Activated B cell treated with CpG ODN at 0.5 μM for 24 hours (primary cell): Measurements from ENCODE around the gene EGFL7. TPM values are rescaled to one million over a fixed set of nuclear protein-coding genes. Genes with fewer than 3 reads are reported as not detected.

Experiments
- ATAC-seq: fragments of 200-7000 bp; cut with Tn5 transposase; one replicate; pipeline ENCODE4 v1.10.0; 2021; ENCODE audit warnings: low read depth, mild to moderate bottlenecking, moderate library complexity
- CTCF ChIA-PET: fragments of 350-600 bp; sonication (Branson Sonifier 250); formaldehyde crosslinking; loops from one replicate; lab custom pipeline; 2021; ENCODE audit warnings: antibody characterized with exemption; lab: Charles Lee
- POLR2A ChIA-PET: fragments of 350-600 bp; sonication (Branson Sonifier 250); formaldehyde crosslinking; loops from one replicate; lab custom pipeline; 2021; ENCODE audit warnings: antibody characterized with exemption; lab: Charles Lee
- DNase-seq: peaks from one replicate; pipeline ENCODE4 v3.0.0; 2022
- H3K27ac Mint-ChIP-seq: one replicate; pipeline ENCODE4 v1.8.0; 2020; ENCODE audit warnings: mixed read lengths
- H3K27me3 Mint-ChIP-seq: one replicate; pipeline ENCODE4 v1.8.0; 2021; ENCODE audit warnings: mixed read lengths
- H3K36me3 Mint-ChIP-seq: one replicate; pipeline ENCODE4 v1.8.0; 2021; ENCODE audit warnings: low read depth, mixed read lengths
- H3K4me1 Mint-ChIP-seq: one replicate; pipeline ENCODE4 v1.8.0; 2021; ENCODE audit warnings: mixed read lengths
- H3K4me3 Mint-ChIP-seq: one replicate; pipeline ENCODE4 v1.8.0; 2020; ENCODE audit warnings: mild to moderate bottlenecking, mixed read lengths
- H3K9me3 Mint-ChIP-seq: one replicate; pipeline ENCODE4 v1.8.0; 2020; ENCODE audit warnings: mixed read lengths
- intact Hi-C: fragments of 100-400 bp; cut with micrococcal nuclease; formaldehyde crosslinking; loops from one replicate; pipeline ENCODE4 v1.15.1; 2024
- total RNA-seq: library from RNA; stranded (reverse); gene quantifications from 2 replicates; pipeline ENCODE4 v1.2.3, GENCODE V29; 2022
- TF ChIP-seq, protein P1 (sequence below): fragments of 200-600 bp; IDR thresholded peaks from one replicate; pipeline ENCODE4 v1.8.0; 2022; ENCODE audit warnings: antibody characterized with exemption, mild to moderate bottlenecking

EGFL7 gene
- total RNA-seq, 1 donor from 2014 or later: not detected

DNA sequence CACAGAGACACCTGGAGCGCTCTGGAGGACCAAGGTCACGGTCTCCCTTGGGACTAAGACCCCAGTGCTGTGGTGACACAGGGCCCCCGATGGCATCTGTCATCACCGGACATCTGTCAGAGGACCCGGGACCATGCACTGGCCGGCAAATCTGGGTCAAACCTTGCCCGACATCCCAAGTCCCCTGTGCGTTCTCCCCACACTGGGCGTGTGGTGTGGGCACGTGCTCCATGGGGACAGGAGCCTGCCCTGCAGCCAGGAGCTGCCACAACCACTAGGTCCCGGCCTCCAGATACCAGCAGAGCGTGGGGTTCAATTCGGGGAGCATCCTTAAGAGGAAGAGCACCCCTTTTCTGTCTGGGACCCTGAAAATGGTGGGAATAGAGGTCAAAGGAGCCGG is 21.0 kb downstream of the EGFL7 start:
- TF ChIP-seq, protein P1, sequence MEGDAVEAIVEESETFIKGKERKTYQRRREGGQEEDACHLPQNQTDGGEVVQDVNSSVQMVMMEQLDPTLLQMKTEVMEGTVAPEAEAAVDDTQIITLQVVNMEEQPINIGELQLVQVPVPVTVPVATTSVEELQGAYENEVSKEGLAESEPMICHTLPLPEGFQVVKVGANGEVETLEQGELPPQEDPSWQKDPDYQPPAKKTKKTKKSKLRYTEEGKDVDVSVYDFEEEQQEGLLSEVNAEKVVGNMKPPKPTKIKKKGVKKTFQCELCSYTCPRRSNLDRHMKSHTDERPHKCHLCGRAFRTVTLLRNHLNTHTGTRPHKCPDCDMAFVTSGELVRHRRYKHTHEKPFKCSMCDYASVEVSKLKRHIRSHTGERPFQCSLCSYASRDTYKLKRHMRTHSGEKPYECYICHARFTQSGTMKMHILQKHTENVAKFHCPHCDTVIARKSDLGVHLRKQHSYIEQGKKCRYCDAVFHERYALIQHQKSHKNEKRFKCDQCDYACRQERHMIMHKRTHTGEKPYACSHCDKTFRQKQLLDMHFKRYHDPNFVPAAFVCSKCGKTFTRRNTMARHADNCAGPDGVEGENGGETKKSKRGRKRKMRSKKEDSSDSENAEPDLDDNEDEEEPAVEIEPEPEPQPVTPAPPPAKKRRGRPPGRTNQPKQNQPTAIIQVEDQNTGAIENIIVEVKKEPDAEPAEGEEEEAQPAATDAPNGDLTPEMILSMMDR: no peak
- no peak overlapping the region for H3K27ac Mint-ChIP-seq
- POLR2A ChIA-PET: no interaction called here
- ATAC-seq (no peak), DNase-seq (no peak)
- intact Hi-C loops: no loop called here
- H3K27me3 Mint-ChIP-seq: no peaks in the 10 kb centered on the region
- peaks cover 13% of the 10 kb centered on the region for H3K4me1 Mint-ChIP-seq
- H3K4me3 Mint-ChIP-seq: no peak overlapping the region
- CTCF ChIA-PET: no interaction called here
- no peaks in the 10 kb centered on the region for H3K36me3 Mint-ChIP-seq
- no peaks in the 10 kb centered on the region for H3K9me3 Mint-ChIP-seq

DNA sequence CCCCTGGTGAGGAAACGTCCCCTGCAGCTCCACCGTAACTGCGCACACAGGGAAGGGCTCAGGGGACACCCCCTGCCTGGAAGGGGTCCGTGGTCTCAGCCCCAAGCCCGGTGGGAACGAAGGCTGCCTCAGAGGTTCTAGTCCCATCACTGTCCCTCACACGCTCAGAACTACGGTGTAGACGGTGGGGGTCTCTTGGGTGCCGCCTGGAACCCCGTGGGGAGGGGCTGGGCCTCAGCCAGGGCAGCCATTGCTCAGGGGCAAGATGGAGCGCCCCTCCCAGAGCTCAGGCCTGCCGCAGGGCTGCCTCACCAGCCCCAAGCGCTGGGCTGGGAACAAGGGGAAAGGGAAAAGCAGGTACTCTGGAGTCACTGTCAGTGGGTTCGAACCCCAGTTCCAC is 21.6 kb downstream of the EGFL7 start:
- H3K27ac Mint-ChIP-seq: no peak overlapping the region

DNA sequence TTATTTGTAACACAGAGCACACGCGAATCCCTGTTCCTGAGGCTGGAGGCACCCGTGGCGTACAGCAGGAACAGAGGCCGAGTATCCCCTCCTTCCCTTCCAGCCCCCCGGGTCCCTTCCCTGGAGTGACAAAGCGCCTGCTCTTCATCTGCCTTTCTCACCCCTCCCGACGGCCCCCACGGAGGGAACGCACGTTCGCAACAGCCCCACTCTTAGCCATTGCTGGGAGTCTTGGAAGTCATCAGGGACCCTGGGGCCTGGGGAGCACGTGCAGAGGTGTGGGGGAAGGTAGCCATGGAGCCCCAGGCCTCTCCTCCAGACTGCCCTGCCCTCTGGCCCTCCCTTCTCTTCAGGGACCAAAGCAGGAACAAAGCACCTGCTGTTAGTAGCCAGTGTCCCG is 22.1 kb downstream of the EGFL7 start:
- ChIA-PET POLR2A (no interaction called here), CTCF (no interaction called here)
- H3K4me3 Mint-ChIP-seq: no peak overlapping the region

More for the DNA sequence above, 21.6 kb downstream of the EGFL7 start:
- intact Hi-C loops: no loop called here
- CTCF ChIA-PET: no interaction called here
- Mint-ChIP-seq H3K27me3 (no peaks in the 10 kb centered on the region), H3K9me3 (no peaks in the 10 kb centered on the region), H3K36me3 (no peaks in the 10 kb centered on the region), H3K4me3 (no peak overlapping the region), H3K4me1 (peaks cover 13% of the 10 kb centered on the region)
- POLR2A ChIA-PET: no interaction called here
- DNase-seq (no peak), ATAC-seq (no peak)
- TF ChIP-seq, protein P1: no peak

DNA sequence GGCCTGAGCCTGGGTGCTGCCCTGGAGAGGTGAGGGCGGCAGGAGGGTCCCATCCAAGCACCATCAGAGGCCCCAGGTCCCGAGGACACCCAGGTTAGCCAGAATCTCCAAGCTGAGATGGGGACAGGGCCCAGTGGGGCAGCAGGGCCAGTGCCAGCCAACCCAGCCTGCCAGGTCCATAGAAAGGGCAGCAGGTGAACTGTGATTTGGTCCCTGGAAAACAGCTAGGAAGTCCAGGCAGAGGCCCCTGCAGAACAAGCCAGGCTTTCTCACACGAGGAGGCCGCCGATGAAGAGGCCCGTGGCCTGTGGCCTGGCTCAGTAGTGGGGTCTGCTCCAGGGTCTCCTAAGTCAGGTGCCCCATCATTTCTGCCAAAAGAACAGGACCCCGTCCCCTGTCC is 22.5 kb downstream of the EGFL7 start:
- TF ChIP-seq, protein P1: no peak
- no peaks in the 10 kb centered on the region for H3K27me3 Mint-ChIP-seq
- no peak overlapping the region for H3K27ac Mint-ChIP-seq
- ChIA-PET POLR2A (no interaction called here), CTCF (no interaction called here)
- peak overlapping the region; percentile 15 for H3K4me3 Mint-ChIP-seq
- intact Hi-C loops: loop anchor here (5.0 kb wide), 2 partner anchors 42 to 203 kb away; partner anchors contain the start of gene SEC16A
- H3K36me3 Mint-ChIP-seq: no peaks in the 10 kb centered on the region
- ATAC-seq (no peak), DNase-seq (no peak)
- peaks cover 10% of the 10 kb centered on the region for H3K4me1 Mint-ChIP-seq
- no peaks in the 10 kb centered on the region for H3K9me3 Mint-ChIP-seq

More for the DNA sequence above, 22.1 kb downstream of the EGFL7 start:
- DNase-seq: no peak
- intact Hi-C loops: loop anchor here (5.0 kb wide), 2 partner anchors 43 to 202 kb away; partner anchors contain the start of gene SEC16A
- no peaks in the 10 kb centered on the region for H3K27me3 Mint-ChIP-seq
- no peaks in the 10 kb centered on the region for H3K36me3 Mint-ChIP-seq
- no peak overlapping the region for H3K27ac Mint-ChIP-seq
- ATAC-seq: no peak
- no peaks in the 10 kb centered on the region for H3K9me3 Mint-ChIP-seq
- H3K4me1 Mint-ChIP-seq: peaks cover 11% of the 10 kb centered on the region
- TF ChIP-seq, protein P1: no peak

- H3K27me3 Mint-ChIP-seq: no peaks in the 10 kb centered on the region
- peak overlapping the region; percentile 78 for H3K4me3 Mint-ChIP-seq
- H3K4me1 Mint-ChIP-seq: peaks cover 10% of the 10 kb centered on the region
- ChIA-PET POLR2A (interaction anchor here (0.5 to 2.6 kb wide), 2 partner anchors 42 to 1061 kb away, joined by 3 to 20 read pairs; no protein-coding TSS in a partner anchor), CTCF (no interaction called here)
- no peaks in the 10 kb centered on the region for H3K36me3 Mint-ChIP-seq
- TF ChIP-seq, protein P1: no peak
- no peak for DNase-seq
- ATAC-seq: no peak
- no peaks in the 10 kb centered on the region for H3K9me3 Mint-ChIP-seq
- peak overlapping the region; percentile 59 for H3K27ac Mint-ChIP-seq
- intact Hi-C loops: loop anchor here (2.0 to 5.0 kb wide), 4 partner anchors 15 to 204 kb away; partner anchors contain the start of gene SEC16A
Measured at GRCh38 chr9:136685790-136686533, 23.2 kb downstream of the EGFL7 start.
